HG03097 (cell line): ENCODE measurements around the gene CILP.

ENCODE experiments used
- ATAC-seq: cut with Tn5 transposase; IDR thresholded peaks from one replicate; pipeline ENCODE4 v1.9.1; 2021; ENCODE audit not compliant: unreplicated experiment, low FRiP score

Gene CILP

GRCh38 chr15:65163041-65163440, 48.2 kb downstream of the CILP start:
- no peak for ATAC-seq

DNA sequence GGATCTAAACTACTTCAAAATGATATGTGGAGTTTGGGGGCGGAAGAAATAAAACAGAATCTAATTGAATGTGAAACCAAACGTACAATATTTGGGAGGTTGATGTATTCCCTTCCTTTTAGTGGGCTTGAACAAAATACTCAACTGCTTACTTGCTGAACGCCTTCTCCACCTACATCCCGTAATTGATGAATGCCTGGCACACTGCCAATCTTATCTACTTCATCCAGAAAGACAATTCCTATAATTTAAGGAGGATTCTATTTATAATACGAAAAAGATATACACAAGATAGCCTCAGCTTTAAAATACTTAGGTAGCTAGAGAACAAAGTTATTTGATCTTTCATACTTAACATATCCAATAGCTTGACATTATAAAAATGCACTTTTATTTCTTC, 54.6 kb downstream of the CILP start:
- no peak for ATAC-seq

DNA sequence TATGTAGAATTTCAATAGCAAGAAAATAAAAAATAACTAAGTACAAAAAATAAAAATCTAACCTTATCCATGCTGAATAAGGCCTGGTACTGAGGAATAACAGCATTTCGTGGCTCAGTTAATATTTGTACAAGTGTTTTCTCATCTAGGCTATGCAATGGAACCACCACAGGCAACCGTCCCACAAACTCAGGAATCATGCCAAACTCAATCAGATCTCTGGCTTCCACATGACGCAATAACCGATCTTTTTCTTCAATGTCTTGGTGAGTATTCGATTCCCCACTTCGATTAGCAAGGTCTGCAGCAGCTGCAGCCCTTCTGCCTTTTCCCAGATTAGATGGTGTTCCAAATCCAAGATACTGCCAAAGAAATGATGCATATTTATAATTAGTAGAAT, 56.6 kb downstream of the CILP start:
- ATAC-seq: no peak

- no peak for ATAC-seq
Observed at GRCh38 chr15:65147902-65148301, 63.4 kb downstream of the CILP start.

DNA sequence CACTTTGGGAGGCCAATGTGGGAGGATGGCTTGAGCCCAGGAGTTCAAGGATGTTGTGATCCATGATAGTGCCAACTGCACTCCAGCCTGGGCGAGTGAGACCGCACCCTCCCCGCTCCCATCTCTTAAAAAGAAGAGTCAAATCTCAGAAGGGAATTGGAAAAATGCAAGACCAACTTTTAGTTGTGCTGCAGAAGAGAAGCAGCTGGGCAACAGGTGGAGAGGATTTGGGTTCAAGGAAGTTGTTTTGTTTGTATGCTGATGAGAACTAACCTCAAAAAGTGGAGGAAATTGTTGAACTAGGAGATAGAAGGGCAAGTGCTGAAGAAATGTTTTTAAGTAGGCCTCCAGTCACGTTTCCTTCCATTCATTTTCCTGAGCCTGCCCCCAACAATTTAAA, 64.8 kb downstream of the CILP start:
- ATAC-seq: no peak
